Activated CD8-positive, alpha-beta T cell treated with anti-CD3 and anti-CD28 coated beads, Interleukin-2, amount 10 ng/mL, durations not matched to agents 7 days and 5 days (primary cell): ENCODE measurements around the gene GRIK2. TPM values are rescaled to one million over a fixed set of nuclear protein-coding genes. Genes with fewer than 3 reads are reported as not detected.

Experiments
- ATAC-seq: fragments of 150-1000 bp; cut with Tn5 transposase; one replicate; pipeline ENCODE4 v1.10.0; 2021; ENCODE audit warnings: moderate library complexity
- CTCF ChIA-PET: fragments of 350-600 bp; sonication (Branson Sonifier 250); formaldehyde crosslinking; loops from one replicate; lab custom pipeline; 2021; ENCODE audit warnings: antibody characterized with exemption; lab: Charles Lee
- POLR2A ChIA-PET: fragments of 350-600 bp; sonication (Branson Sonifier 250); formaldehyde crosslinking; loops from one replicate; lab custom pipeline; 2021; ENCODE audit warnings: antibody characterized with exemption; lab: Charles Lee
- DNase-seq: peaks from one replicate; pipeline ENCODE4 v3.0.0-alpha.2; 2020
- H3K27ac Mint-ChIP-seq: one replicate; pipeline ENCODE4 v1.8.0; 2021; ENCODE audit warnings: mild to moderate bottlenecking, mixed read lengths
- H3K27me3 Mint-ChIP-seq: one replicate; pipeline ENCODE4 v1.8.0; 2021; ENCODE audit warnings: low read depth, mixed read lengths
- H3K36me3 Mint-ChIP-seq: one replicate; pipeline ENCODE4 v1.8.0; 2021; ENCODE audit warnings: low read depth, mixed read lengths
- H3K4me1 Mint-ChIP-seq: one replicate; pipeline ENCODE4 v1.8.0; 2021; ENCODE audit warnings: low read depth, mixed read lengths
- H3K4me3 Mint-ChIP-seq: one replicate; pipeline ENCODE4 v1.8.0; 2021; ENCODE audit warnings: mild to moderate bottlenecking, mixed read lengths
- H3K9me3 Mint-ChIP-seq: one replicate; pipeline ENCODE4 v1.8.0; 2022; ENCODE audit warnings: mixed read lengths; ENCODE audit not compliant: insufficient read depth
- total RNA-seq, 2 experiments: library from RNA; stranded (reverse); gene quantifications; one replicate each; pipeline ENCODE4 v1.2.3, GENCODE V29; 2021

The GRIK2 gene
- total RNA-seq, 2 experiments from 2014 or later = not detected

GRCh38 chr6:101401792-101402621 lies 8.5 kb downstream of the GRIK2 start:
- Mint-ChIP-seq H3K27me3 (peaks cover 54% of the 10 kb centered on the region), H3K4me1 (peaks cover 4% of the 10 kb centered on the region), H3K4me3 (no peak overlapping the region), H3K9me3 (no peaks in the 10 kb centered on the region), H3K27ac (no peak overlapping the region), H3K36me3 (peaks cover 2% of the 10 kb centered on the region)
- ChIA-PET POLR2A (no interaction called here), CTCF (no interaction called here)
- ATAC-seq (no peak), DNase-seq (no peak)

- DNase-seq = no peak
- CTCF ChIA-PET = no interaction called here
- H3K4me3 Mint-ChIP-seq = peak overlapping the region; percentile 5
- no peaks in the 10 kb centered on the region for H3K9me3 Mint-ChIP-seq
- no peak for ATAC-seq
- H3K4me1 Mint-ChIP-seq = peaks cover 4% of the 10 kb centered on the region
- peaks cover 54% of the 10 kb centered on the region for H3K27me3 Mint-ChIP-seq
- H3K36me3 Mint-ChIP-seq = peaks cover 2% of the 10 kb centered on the region
- H3K27ac Mint-ChIP-seq = no peak overlapping the region
- POLR2A ChIA-PET = no interaction called here
Measured at GRCh38 chr6:101402622-101403031, 9.1 kb downstream of the GRIK2 start.

GRCh38 chr6:101403216-101403945 lies 9.9 kb downstream of the GRIK2 start:
- Mint-ChIP-seq H3K9me3 (no peaks in the 10 kb centered on the region), H3K4me1 (peaks cover 4% of the 10 kb centered on the region), H3K4me3 (peak overlapping the region; percentile 5), H3K27me3 (peaks cover 52% of the 10 kb centered on the region), H3K27ac (no peak overlapping the region), H3K36me3 (peaks cover 2% of the 10 kb centered on the region)
- ChIA-PET POLR2A (no interaction called here), CTCF (interaction anchor here (0.7 kb wide), 1 partner anchor 9 kb away, joined by 3 read pairs; the partner anchor contains the start of gene GRIK2)
- DNase-seq (no peak), ATAC-seq (no peak)

GRCh38 chr6:101404775-101405174 lies 11.3 kb downstream of the GRIK2 start:
- ATAC-seq (no peak), DNase-seq (no peak)
- no peaks in the 10 kb centered on the region for H3K9me3 Mint-ChIP-seq
- ChIA-PET POLR2A (no interaction called here), CTCF (no interaction called here)
- H3K27me3 Mint-ChIP-seq = peaks cover 39% of the 10 kb centered on the region
- H3K4me1 Mint-ChIP-seq = peaks cover 4% of the 10 kb centered on the region
- no peak overlapping the region for H3K4me3 Mint-ChIP-seq
- no peaks in the 10 kb centered on the region for H3K36me3 Mint-ChIP-seq
- H3K27ac Mint-ChIP-seq = no peak overlapping the region

GRCh38 chr6:101413773-101414172 lies 20.3 kb downstream of the GRIK2 start:
- no peaks in the 10 kb centered on the region for H3K36me3 Mint-ChIP-seq
- DNase-seq = no peak
- ChIA-PET CTCF (no interaction called here), POLR2A (no interaction called here)
- H3K27ac Mint-ChIP-seq = no peak overlapping the region
- H3K9me3 Mint-ChIP-seq = no peaks in the 10 kb centered on the region
- H3K27me3 Mint-ChIP-seq = no peaks in the 10 kb centered on the region
- no peaks in the 10 kb centered on the region for H3K4me1 Mint-ChIP-seq
- ATAC-seq = no peak
- no peak overlapping the region for H3K4me3 Mint-ChIP-seq

- Mint-ChIP-seq H3K36me3 (no peaks in the 10 kb centered on the region), H3K4me3 (no peak overlapping the region), H3K27me3 (no peaks in the 10 kb centered on the region), H3K9me3 (no peaks in the 10 kb centered on the region), H3K27ac (no peak overlapping the region), H3K4me1 (no peaks in the 10 kb centered on the region)
- ATAC-seq = no peak
- ChIA-PET POLR2A (no interaction called here), CTCF (no interaction called here)
- DNase-seq = no peak
Measured at GRCh38 chr6:101417900-101418299, 24.4 kb downstream of the GRIK2 start.

GRCh38 chr6:101422251-101422650 lies 28.7 kb downstream of the GRIK2 start:
- Mint-ChIP-seq H3K36me3 (no peaks in the 10 kb centered on the region), H3K9me3 (no peaks in the 10 kb centered on the region), H3K27ac (no peak overlapping the region), H3K27me3 (no peaks in the 10 kb centered on the region), H3K4me1 (no peaks in the 10 kb centered on the region), H3K4me3 (no peak overlapping the region)
- ChIA-PET CTCF (no interaction called here), POLR2A (no interaction called here)
- ATAC-seq (no peak), DNase-seq (no peak)

GRCh38 chr6:101422811-101423210 lies 29.3 kb downstream of the GRIK2 start:
- no peak for DNase-seq
- Mint-ChIP-seq H3K36me3 (no peaks in the 10 kb centered on the region), H3K9me3 (no peaks in the 10 kb centered on the region), H3K27me3 (no peaks in the 10 kb centered on the region), H3K27ac (no peak overlapping the region), H3K4me1 (no peaks in the 10 kb centered on the region), H3K4me3 (no peak overlapping the region)
- POLR2A ChIA-PET = no interaction called here
- ATAC-seq = no peak
- CTCF ChIA-PET = no interaction called here

GRCh38 chr6:101429270-101429669 lies 35.8 kb downstream of the GRIK2 start:
- H3K4me3 Mint-ChIP-seq = no peak overlapping the region
- POLR2A ChIA-PET = no interaction called here
- H3K9me3 Mint-ChIP-seq = peaks cover 3% of the 10 kb centered on the region
- H3K27ac Mint-ChIP-seq = no peak overlapping the region
- no peaks in the 10 kb centered on the region for H3K27me3 Mint-ChIP-seq
- H3K4me1 Mint-ChIP-seq = no peaks in the 10 kb centered on the region
- ATAC-seq (no peak), DNase-seq (no peak)
- H3K36me3 Mint-ChIP-seq = no peaks in the 10 kb centered on the region
- CTCF ChIA-PET = no interaction called here

GRCh38 chr6:101429845-101430244 lies 36.3 kb downstream of the GRIK2 start:
- Mint-ChIP-seq H3K27me3 (no peaks in the 10 kb centered on the region), H3K4me1 (no peaks in the 10 kb centered on the region), H3K27ac (no peak overlapping the region), H3K9me3 (peaks cover 3% of the 10 kb centered on the region), H3K4me3 (no peak overlapping the region), H3K36me3 (no peaks in the 10 kb centered on the region)
- DNase-seq = no peak
- no peak for ATAC-seq
- POLR2A ChIA-PET = no interaction called here
- CTCF ChIA-PET = no interaction called here

- CTCF ChIA-PET = no interaction called here
- no peak for DNase-seq
- Mint-ChIP-seq H3K4me1 (no peaks in the 10 kb centered on the region), H3K36me3 (no peaks in the 10 kb centered on the region), H3K4me3 (no peak overlapping the region), H3K27ac (no peak overlapping the region), H3K27me3 (no peaks in the 10 kb centered on the region), H3K9me3 (peaks cover 3% of the 10 kb centered on the region)
- no peak for ATAC-seq
- POLR2A ChIA-PET = no interaction called here
Measured at GRCh38 chr6:101433141-101433540, 39.6 kb downstream of the GRIK2 start.

GRCh38 chr6:101434601-101435000 lies 41.1 kb downstream of the GRIK2 start:
- ATAC-seq (no peak), DNase-seq (no peak)
- H3K4me3 Mint-ChIP-seq = no peak overlapping the region
- H3K27me3 Mint-ChIP-seq = no peaks in the 10 kb centered on the region
- H3K36me3 Mint-ChIP-seq = no peaks in the 10 kb centered on the region
- CTCF ChIA-PET = no interaction called here
- H3K9me3 Mint-ChIP-seq = peaks cover 3% of the 10 kb centered on the region
- POLR2A ChIA-PET = no interaction called here
- no peak overlapping the region for H3K27ac Mint-ChIP-seq
- H3K4me1 Mint-ChIP-seq = no peaks in the 10 kb centered on the region
